BJ (cell line): ENCODE data around the gene PRR14L. TPM values are rescaled to one million over a fixed set of nuclear protein-coding genes. Genes with fewer than 3 reads are reported as not detected.

Experiments used
- CTCF ChIA-PET: fragments of 350-600 bp; formaldehyde crosslinking; extraction: SDS; loops from one replicate; lab custom pipeline; 2021; ENCODE audit warnings: antibody characterized with exemption, inconsistent platforms; lab: Yijun Ruan, JAX
- POLR2A ChIA-PET: fragments of 300-600 bp; sonication (Branson Sonifier 250); formaldehyde crosslinking; extraction: SDS; loops from one replicate; lab custom pipeline; 2021; ENCODE audit warnings: antibody characterized with exemption; lab: Charles Lee
- DNase-seq: peaks from one replicate; pipeline ENCODE4 v3.0.0-alpha.2; 2011; ENCODE audit warnings: low read depth
- H3K27me3 ChIP-seq: 2 replicates; pipeline ENCODE4 v1.6.0; 2011; ENCODE audit warnings: low read length; ENCODE audit not compliant: control insufficient read depth, insufficient read depth
- H3K36me3 ChIP-seq: 2 replicates; pipeline ENCODE4 v1.5.1; 2011; ENCODE audit warnings: low read length; ENCODE audit not compliant: control insufficient read depth, insufficient read depth
- H3K4me3 ChIP-seq: 2 replicates; pipeline ENCODE4 v1.5.1; 2011; ENCODE audit warnings: low read depth, mild to moderate bottlenecking, control low read depth, low read length
- polyA plus RNA-seq: library from polyadenylated mRNA; depleted of rRNA; stranded (reverse); fragments of >200 nt; gene quantifications from 2 replicates; pipeline ENCODE4 v1.2.3, GENCODE V29; 2011
- TF ChIP-seq, protein P1 (sequence below): IDR thresholded peaks from 2 replicates; pipeline ENCODE4 v1.5.1; 2011; ENCODE audit warnings: low read depth, mild to moderate bottlenecking, control low read depth, inconsistent platforms, low read length, moderate library complexity; ENCODE audit not compliant: insufficient read depth

PRR14L gene
- polyA plus RNA-seq, 1 experiment: 8.0 TPM

DNA sequence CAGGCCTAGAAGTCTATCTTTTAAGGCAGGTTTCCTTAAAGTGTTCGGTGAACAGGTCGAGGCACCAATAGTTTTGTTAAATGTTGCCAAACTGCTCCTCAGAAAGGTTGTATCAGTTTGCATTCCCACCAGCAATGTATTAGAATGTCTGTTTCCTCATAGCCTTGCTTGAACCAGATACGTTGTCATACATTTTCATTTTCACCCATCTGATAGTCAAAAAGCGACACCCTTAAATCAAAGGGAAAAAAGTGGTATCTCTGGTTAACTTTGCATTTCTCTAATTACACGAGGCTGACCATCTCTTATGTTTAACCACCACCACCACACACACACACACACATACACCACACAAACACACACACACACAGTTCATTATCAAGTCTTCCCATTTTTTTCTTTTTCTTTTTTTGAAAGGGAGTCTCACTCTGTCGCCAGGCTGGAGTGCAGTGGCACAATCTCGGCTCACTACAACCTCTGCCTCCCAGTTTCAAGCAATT, 16.3 kb downstream of the PRR14L start:
- Histone ChIP-seq H3K4me3 (no peak overlapping the region), H3K27me3 (no peaks in the 10 kb centered on the region), H3K36me3 (no peaks in the 10 kb centered on the region)
- DNase-seq: no peak
- ChIA-PET POLR2A (no interaction called here), CTCF (no interaction called here)
- TF ChIP-seq, protein P1, sequence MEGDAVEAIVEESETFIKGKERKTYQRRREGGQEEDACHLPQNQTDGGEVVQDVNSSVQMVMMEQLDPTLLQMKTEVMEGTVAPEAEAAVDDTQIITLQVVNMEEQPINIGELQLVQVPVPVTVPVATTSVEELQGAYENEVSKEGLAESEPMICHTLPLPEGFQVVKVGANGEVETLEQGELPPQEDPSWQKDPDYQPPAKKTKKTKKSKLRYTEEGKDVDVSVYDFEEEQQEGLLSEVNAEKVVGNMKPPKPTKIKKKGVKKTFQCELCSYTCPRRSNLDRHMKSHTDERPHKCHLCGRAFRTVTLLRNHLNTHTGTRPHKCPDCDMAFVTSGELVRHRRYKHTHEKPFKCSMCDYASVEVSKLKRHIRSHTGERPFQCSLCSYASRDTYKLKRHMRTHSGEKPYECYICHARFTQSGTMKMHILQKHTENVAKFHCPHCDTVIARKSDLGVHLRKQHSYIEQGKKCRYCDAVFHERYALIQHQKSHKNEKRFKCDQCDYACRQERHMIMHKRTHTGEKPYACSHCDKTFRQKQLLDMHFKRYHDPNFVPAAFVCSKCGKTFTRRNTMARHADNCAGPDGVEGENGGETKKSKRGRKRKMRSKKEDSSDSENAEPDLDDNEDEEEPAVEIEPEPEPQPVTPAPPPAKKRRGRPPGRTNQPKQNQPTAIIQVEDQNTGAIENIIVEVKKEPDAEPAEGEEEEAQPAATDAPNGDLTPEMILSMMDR: no peak

DNA sequence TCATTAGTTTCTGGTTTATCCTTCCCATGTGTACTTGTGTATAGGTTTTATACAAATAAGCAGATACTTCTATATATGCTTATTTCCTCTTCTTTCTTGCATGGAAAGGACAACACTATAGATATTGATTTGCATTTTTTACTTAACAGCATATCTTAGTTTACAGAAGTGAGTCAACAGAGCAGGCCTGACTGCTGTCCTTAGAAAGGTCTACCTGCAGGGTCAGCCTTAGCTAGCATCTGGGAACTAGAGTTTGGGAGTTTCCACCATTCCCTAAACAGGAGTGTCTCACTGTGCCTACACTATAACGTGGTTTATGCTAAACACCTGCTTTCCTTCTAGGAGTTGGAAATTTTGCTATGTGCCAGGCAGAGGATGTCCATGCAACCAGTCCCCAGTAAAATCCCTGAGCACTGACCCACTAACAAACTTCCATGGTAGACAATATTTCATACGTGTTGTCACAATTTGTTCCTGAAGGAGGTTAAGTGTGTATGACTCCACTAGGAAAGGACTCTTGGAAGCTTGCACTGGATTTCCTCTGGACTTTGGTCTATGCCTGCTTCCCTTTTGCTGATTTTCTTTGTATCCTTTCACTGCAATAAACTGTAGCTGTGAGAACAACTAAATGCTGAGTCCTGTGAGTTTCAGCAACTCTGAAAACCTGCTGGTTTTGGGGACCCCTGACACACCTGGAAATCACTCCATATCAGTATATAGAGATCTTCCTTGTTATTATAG, 17.7 kb downstream of the PRR14L start:
- TF ChIP-seq, protein P1: no peak
- CTCF ChIA-PET: interaction anchor here (1.0 to 1.1 kb wide), 2 partner anchors 9 to 66 kb away, joined by 3 to 4 read pairs; no protein-coding TSS in a partner anchor

DNA sequence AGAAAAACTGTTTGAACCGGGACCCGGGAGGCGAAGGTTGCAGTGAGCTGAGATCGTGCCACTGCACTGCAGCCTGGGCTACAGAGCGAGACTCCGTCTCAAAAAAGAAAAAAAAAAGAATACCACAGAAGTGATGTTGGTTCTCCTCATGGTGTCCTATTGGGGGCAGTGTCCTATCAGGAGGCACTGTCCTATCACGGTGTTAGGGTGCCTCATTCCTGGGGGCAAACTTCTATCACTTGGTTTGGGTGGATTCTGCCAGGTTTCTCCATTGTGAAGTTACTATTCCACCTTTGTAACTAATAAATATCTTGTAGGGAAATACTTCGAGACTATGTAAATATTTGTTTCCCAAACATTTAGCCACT, 19.6 kb downstream of the PRR14L start:
- no peak overlapping the region for H3K4me3 ChIP-seq
- ChIA-PET POLR2A (no interaction called here), CTCF (interaction anchor here (0.6 kb wide), 1 partner anchor 198 kb away, joined by 3 read pairs; no protein-coding TSS in a partner anchor)
- no peak for DNase-seq
- TF ChIP-seq, protein P1: no peak
- H3K27me3 ChIP-seq: no peaks in the 10 kb centered on the region
- H3K36me3 ChIP-seq: no peaks in the 10 kb centered on the region; the same call in 1 of the 2 replicates

More for the DNA sequence above, 17.7 kb downstream of the PRR14L start:
- no peak for DNase-seq
- H3K4me3 ChIP-seq: no peak overlapping the region
- H3K36me3 ChIP-seq: no peaks in the 10 kb centered on the region; the same call in 1 of the 2 replicates
- POLR2A ChIA-PET: no interaction called here
- H3K27me3 ChIP-seq: no peaks in the 10 kb centered on the region

DNA sequence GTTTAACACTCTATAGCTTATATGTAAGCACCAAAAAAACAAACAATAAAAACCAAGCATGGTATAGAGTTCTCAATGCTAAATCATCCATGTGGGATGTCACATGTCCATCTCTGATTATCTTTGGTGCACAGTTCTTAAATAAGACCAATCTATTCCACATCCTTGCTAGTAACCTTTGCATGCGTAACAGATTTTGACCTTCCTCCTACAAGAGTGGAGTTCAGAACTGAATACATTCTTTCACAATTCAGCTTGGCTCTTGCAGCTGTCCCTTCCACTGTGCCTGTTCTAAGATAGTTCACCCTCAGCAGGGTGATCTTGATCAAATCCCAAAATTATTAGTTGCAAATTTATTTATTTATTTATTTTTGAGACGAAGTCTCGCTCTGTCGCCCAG, 21.1 kb downstream of the PRR14L start:
- Histone ChIP-seq H3K27me3 (no peaks in the 10 kb centered on the region), H3K36me3 (peaks cover 4% of the 10 kb centered on the region), H3K4me3 (no peak overlapping the region)
- TF ChIP-seq, protein P1: no peak
- POLR2A ChIA-PET: no interaction called here
- CTCF ChIA-PET: no interaction called here
- DNase-seq: no peak

DNA sequence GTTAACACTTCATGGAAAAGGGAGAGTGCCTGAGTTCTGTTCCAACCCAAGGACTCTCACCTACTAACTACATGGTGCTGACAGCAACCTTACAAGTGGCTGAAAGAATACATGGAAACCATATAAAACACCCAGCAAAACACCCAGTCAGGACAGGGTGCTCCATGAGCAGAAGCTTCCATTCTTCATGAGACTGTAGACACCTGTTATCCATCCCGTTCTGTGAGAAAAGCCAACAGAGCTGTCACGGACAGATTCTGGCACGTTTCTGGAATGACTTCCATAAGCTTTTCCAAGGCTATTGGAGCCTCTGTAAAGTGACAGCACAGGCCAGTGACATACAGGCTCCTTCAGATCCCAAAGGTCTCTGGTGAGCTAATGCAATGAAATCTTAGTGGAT, 23.2 kb downstream of the PRR14L start:
- TF ChIP-seq, protein P1: no peak
- CTCF ChIA-PET: interaction anchor here (0.6 to 1.1 kb wide), 2 partner anchors 19 to 244 kb away, joined by 3 to 4 read pairs; no protein-coding TSS in a partner anchor
- POLR2A ChIA-PET: no interaction called here
- no peak for DNase-seq
- Histone ChIP-seq H3K4me3 (no peak overlapping the region), H3K27me3 (no peaks in the 10 kb centered on the region), H3K36me3 (peaks cover 7% of the 10 kb centered on the region)
